ENCODE measurements around the gene CHTF8.

Gene CHTF8

GRCh38 chr16:69132424-69133252 is at the start of gene CHTF8, which contains the start of gene UTP4:
Gene CHTF8 (minus strand): TSS chr16:69132588. CDS start chr16:69121458, 11,130 bp downstream.
Gene UTP4 (plus strand): TSS chr16:69132649. CDS start chr16:69133460, 811 bp downstream.
- FAIRE-seq = no peak
- DNase-seq (ENCODE audit: insufficient read length, low spot score) = peak; percentile 41
- TF ChIP-seq CTCF (IDR thresholded peaks at IDR 0.05; ENCODE audit: insufficient read depth, missing control alignments) = no peak

- no peak for DNase-seq (ENCODE audit: insufficient read length, low spot score)
- no peak for TF ChIP-seq CTCF (IDR thresholded peaks at IDR 0.05; ENCODE audit: insufficient read depth, missing control alignments)
- FAIRE-seq = no peak
Measured at GRCh38 chr16:69180011-69180338, 47.6 kb upstream of the CHTF8 start.

GRCh38 chr16:69179328-69180010 is 47.1 kb upstream of the CHTF8 start:
- FAIRE-seq (no peak), DNase-seq (ENCODE audit: insufficient read length, low spot score) (no peak)
- no peak for TF ChIP-seq CTCF (IDR thresholded peaks at IDR 0.05; ENCODE audit: insufficient read depth, missing control alignments)

- DNase-seq (ENCODE audit: insufficient read length, low spot score) (no peak), FAIRE-seq (no peak)
- no peak for TF ChIP-seq CTCF (IDR thresholded peaks at IDR 0.05; ENCODE audit: insufficient read depth, missing control alignments)
Measured at GRCh38 chr16:69176033-69176800, 43.8 kb upstream of the CHTF8 start.

- TF ChIP-seq CTCF (IDR thresholded peaks at IDR 0.05; ENCODE audit: insufficient read depth, missing control alignments) = no peak
- DNase-seq (ENCODE audit: insufficient read length, low spot score) (no peak), FAIRE-seq (no peak)
Measured at GRCh38 chr16:69171325-69172084, 39.1 kb upstream of the CHTF8 start.

- no peak for FAIRE-seq
- no peak for DNase-seq (ENCODE audit: insufficient read length, low spot score)
- no peak for TF ChIP-seq CTCF (IDR thresholded peaks at IDR 0.05; ENCODE audit: insufficient read depth, missing control alignments)
Measured at GRCh38 chr16:69169607-69170352, 37.4 kb upstream of the CHTF8 start.

Data from D721Med (cell line).